Activated CD8-positive, alpha-beta T cell treated with anti-CD3 and anti-CD28 coated beads for 36 hours (primary cell): ENCODE results near the gene ZNF101. TPM values are rescaled to one million over a fixed set of nuclear protein-coding genes. Genes with fewer than 3 reads are reported as not detected.

Experiments
- ATAC-seq: fragments of 200-7000 bp; cut with Tn5 transposase; one replicate; pipeline ENCODE4 v1.10.0; 2021; ENCODE audit warnings: mild to moderate bottlenecking, moderate library complexity
- CTCF ChIA-PET: fragments of 350-600 bp; sonication (Branson Sonifier 250); formaldehyde crosslinking; loops from one replicate; lab custom pipeline; 2021; ENCODE audit warnings: antibody characterized with exemption; lab: Charles Lee
- POLR2A ChIA-PET: fragments of 350-600 bp; sonication (Branson Sonifier 250); formaldehyde crosslinking; loops from one replicate; lab custom pipeline; 2021; ENCODE audit warnings: antibody characterized with exemption; lab: Charles Lee
- DNase-seq: peaks from one replicate; pipeline ENCODE4 v3.0.0-alpha.2; 2020
- H3K27ac Mint-ChIP-seq: one replicate; pipeline ENCODE4 v1.8.0; 2021; ENCODE audit warnings: mild to moderate bottlenecking, mixed read lengths
- H3K27me3 Mint-ChIP-seq: one replicate; pipeline ENCODE4 v1.8.0; 2021; ENCODE audit warnings: mixed read lengths
- H3K36me3 Mint-ChIP-seq: one replicate; pipeline ENCODE4 v1.8.0; 2021; ENCODE audit warnings: low read depth, mixed read lengths
- H3K4me1 Mint-ChIP-seq: one replicate; pipeline ENCODE4 v1.8.0; 2021; ENCODE audit warnings: low read depth, mixed read lengths
- H3K4me3 Mint-ChIP-seq: one replicate; pipeline ENCODE4 v1.8.0; 2021; ENCODE audit warnings: mild to moderate bottlenecking, moderate library complexity, mixed read lengths
- H3K9me3 Mint-ChIP-seq: one replicate; pipeline ENCODE4 v1.8.0; 2021; ENCODE audit warnings: mixed read lengths
- intact Hi-C: fragments of 100-400 bp; cut with micrococcal nuclease; formaldehyde crosslinking; loops from one replicate; pipeline ENCODE4 v1.10.0; 2022
- total RNA-seq, 2 experiments: library from RNA; stranded (reverse); gene quantifications; one replicate each; pipeline ENCODE4 v1.2.3, GENCODE V29; 2021
- TF ChIP-seq, protein P1 (sequence below): fragments of 200-600 bp; IDR thresholded peaks from one replicate; pipeline ENCODE4 v1.8.0; 2022; ENCODE audit warnings: antibody characterized with exemption, mild to moderate bottlenecking

Gene ZNF101
- total RNA-seq, 2 experiments from 2014 or later, result 82.5 to 85.2 TPM

DNA sequence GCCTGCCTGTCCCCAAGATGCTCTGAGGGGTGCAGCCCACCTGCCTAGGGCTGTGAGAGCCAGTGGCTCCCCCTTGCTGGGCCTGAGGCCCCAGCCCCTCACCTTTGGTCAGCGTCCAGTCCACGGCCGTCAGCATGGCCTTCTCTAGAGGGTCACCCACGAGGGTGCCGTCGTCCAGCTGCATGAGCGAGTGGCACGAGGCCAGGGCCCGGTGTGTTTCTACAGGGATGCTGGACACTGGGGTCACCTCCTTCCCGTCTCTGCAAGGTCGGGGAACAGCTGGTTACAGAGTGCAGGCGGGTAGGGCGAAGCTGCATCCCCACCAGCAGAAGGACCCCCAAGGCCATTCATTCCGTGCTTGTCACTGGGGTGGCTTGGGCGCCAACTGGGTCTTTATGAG, 14.2 kb upstream of the ZNF101 start:
- Mint-ChIP-seq H3K27me3 (no peaks in the 10 kb centered on the region), H3K36me3 (peaks cover 49% of the 10 kb centered on the region), H3K4me1 (peaks cover 3% of the 10 kb centered on the region), H3K4me3 (no peak overlapping the region), H3K27ac (no peak overlapping the region), H3K9me3 (no peaks in the 10 kb centered on the region)
- TF ChIP-seq, protein P1, sequence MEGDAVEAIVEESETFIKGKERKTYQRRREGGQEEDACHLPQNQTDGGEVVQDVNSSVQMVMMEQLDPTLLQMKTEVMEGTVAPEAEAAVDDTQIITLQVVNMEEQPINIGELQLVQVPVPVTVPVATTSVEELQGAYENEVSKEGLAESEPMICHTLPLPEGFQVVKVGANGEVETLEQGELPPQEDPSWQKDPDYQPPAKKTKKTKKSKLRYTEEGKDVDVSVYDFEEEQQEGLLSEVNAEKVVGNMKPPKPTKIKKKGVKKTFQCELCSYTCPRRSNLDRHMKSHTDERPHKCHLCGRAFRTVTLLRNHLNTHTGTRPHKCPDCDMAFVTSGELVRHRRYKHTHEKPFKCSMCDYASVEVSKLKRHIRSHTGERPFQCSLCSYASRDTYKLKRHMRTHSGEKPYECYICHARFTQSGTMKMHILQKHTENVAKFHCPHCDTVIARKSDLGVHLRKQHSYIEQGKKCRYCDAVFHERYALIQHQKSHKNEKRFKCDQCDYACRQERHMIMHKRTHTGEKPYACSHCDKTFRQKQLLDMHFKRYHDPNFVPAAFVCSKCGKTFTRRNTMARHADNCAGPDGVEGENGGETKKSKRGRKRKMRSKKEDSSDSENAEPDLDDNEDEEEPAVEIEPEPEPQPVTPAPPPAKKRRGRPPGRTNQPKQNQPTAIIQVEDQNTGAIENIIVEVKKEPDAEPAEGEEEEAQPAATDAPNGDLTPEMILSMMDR, result no peak
- ATAC-seq (no peak), DNase-seq (no peak)
- intact Hi-C loops, result no loop called here
- CTCF ChIA-PET, result interaction anchor here (2.4 kb wide), 1 partner anchor 11 kb away, joined by 9 read pairs; the partner anchor contains the start of gene GMIP
- POLR2A ChIA-PET, result interaction anchor here (1.0 kb wide), 1 partner anchor 21 kb away, joined by 3 read pairs; no protein-coding TSS in a partner anchor

DNA sequence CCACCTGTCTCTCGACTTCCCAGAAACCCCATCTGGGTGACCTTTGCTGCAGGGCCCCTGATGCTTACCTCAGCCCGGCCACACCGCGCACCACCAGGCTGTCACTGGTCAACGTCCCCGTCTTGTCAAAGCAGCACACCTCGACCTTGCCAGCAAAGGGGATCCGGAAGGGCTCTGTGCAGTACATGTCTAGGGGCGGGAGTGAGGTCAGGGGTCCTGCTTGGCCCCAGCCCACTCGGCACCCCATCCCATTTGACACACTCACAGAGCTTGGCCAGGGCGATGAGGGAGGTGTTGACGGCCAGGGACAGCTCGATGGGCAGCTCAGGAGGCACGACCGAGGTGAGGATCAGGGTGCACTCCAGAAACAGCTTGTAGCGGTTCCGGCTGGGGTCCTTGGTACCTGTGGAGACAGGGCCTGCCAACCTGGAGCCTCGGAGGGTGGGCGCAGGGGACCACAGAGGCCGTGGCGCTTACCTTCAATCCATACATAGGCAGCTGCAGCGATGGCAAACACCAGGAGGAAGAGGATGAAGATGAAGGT, 13.5 kb upstream of the ZNF101 start:
- no peaks in the 10 kb centered on the region for H3K9me3 Mint-ChIP-seq
- no peak overlapping the region for H3K27ac Mint-ChIP-seq
- peaks cover 51% of the 10 kb centered on the region for H3K36me3 Mint-ChIP-seq
- no peaks in the 10 kb centered on the region for H3K27me3 Mint-ChIP-seq
- TF ChIP-seq, protein P1, result no peak
- DNase-seq, result no peak
- H3K4me1 Mint-ChIP-seq, result peaks cover 3% of the 10 kb centered on the region
- intact Hi-C loops, result no loop called here
- no peak for ATAC-seq
- H3K4me3 Mint-ChIP-seq, result no peak overlapping the region
- ChIA-PET CTCF (no interaction called here), POLR2A (no interaction called here)

- CTCF ChIA-PET, result no interaction called here
- DNase-seq, result no peak
- H3K36me3 Mint-ChIP-seq, result peaks cover 48% of the 10 kb centered on the region
- TF ChIP-seq, protein P1, result no peak
- peaks cover 3% of the 10 kb centered on the region for H3K4me1 Mint-ChIP-seq
- no peak overlapping the region for H3K27ac Mint-ChIP-seq
- intact Hi-C loops, result no loop called here
- H3K27me3 Mint-ChIP-seq, result no peaks in the 10 kb centered on the region
- no peaks in the 10 kb centered on the region for H3K9me3 Mint-ChIP-seq
- POLR2A ChIA-PET, result no interaction called here
- H3K4me3 Mint-ChIP-seq, result no peak overlapping the region
- no peak for ATAC-seq
Observed at GRCh38 chr19:19655641-19656343, 12.8 kb upstream of the ZNF101 start.

DNA sequence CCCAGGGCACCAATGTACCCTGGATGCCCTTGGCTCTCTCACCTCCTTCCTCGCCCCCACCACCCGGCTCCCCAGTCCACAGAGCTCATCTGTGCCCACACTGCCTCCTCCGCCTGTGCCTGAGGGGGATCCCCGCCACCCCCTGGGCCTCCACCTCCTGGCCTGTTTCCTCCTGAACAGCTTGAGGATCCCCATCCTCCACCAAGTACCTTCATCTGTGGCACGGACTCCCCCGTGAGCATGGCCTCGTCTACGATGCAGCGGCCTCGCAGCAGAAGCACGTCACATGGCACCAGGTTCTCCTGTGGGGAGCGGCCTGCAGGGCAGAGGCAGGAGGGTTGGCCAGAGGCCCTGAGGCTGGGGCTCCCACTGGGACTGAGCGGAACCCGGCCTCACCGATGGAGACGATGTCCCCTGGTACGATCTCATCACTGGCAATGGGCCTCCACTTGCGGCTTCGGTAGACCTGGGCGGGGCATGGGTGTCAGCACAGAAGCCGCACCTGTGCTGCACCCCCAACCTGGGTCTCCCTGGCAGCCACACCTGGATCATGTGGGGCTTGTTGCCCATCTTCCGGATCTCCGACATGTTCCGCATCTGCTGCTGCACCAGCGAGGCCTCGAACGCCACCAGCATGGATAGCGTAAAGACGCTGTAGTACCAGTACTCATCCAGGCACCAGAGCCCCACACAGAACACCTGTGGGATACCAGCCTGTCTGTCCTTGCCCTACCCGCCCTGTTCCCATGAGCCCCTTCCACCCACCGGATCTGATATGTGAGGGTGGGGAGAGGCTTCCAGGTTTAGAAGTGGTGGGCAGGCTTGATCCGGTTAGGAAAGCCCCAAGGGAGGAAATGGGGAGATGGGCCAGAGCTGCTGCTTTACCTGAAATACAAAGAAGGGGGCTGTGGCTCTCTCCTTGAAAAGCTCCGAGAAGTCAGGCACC, 11.9 kb upstream of the ZNF101 start:
- POLR2A ChIA-PET, result no interaction called here
- no peaks in the 10 kb centered on the region for H3K9me3 Mint-ChIP-seq

More for the DNA sequence above, 11.9 kb upstream of the ZNF101 start:
- Mint-ChIP-seq H3K27me3 (no peaks in the 10 kb centered on the region), H3K4me3 (no peak overlapping the region), H3K27ac (no peak overlapping the region), H3K4me1 (peaks cover 11% of the 10 kb centered on the region), H3K36me3 (peaks cover 52% of the 10 kb centered on the region)
- DNase-seq (no peak), ATAC-seq (no peak)
- TF ChIP-seq, protein P1, result no peak
- CTCF ChIA-PET, result interaction anchor here (1.1 kb wide), 1 partner anchor 104 kb away, joined by 3 read pairs; no protein-coding TSS in a partner anchor
- intact Hi-C loops, result no loop called here
